ENCODE results near the gene LUZP1.

GRCh38 chr1:23103001-23103889, 65.4 kb downstream of the LUZP1 start:
- TF ChIP-seq CTCF (IDR thresholded peaks at IDR 0.05) (no peak), POLR2AphosphoS5 (IDR thresholded peaks at IDR 0.05) (no peak), POLR2A (IDR thresholded peaks at IDR 0.05) (no peak), EP300 (IDR thresholded peaks at IDR 0.05) (no peak)

Measured in suprapubic skin (tissue), 4 donors.